Stimulated activated CD4-positive, alpha-beta T cell treated with anti-CD3 and anti-CD28 coated beads, Interleukin-15, amount 100 ng/mL, for 24 hours (primary cell): Measurements from ENCODE around the gene CEP152.
"Not testable (repeated sequence)": the region's sequence is repeated elsewhere in the genome, so short reads cannot be mapped to it uniquely, and the experiment has no call there.

Source experiments
- DNase-seq: peaks from one replicate; pipeline ENCODE4 v3.0.0-alpha.2; 2020

The CEP152 gene

GRCh38 chr15:48810414-48811324, at the start of gene CEP152:
Gene CEP152 (minus strand): TSS chr15:48811069. CDS start chr15:48805649, 5,420 bp downstream.
- DNase-seq, result peak; percentile 99

GRCh38 chr15:48859426-48859825, 48.6 kb upstream of the CEP152 start:
- DNase-seq, result no peak

- no peak for DNase-seq
Measured at GRCh38 chr15:48858401-48858800, 47.5 kb upstream of the CEP152 start.

GRCh38 chr15:48856942-48857341, 46.1 kb upstream of the CEP152 start:
- no peak for DNase-seq

GRCh38 chr15:48855501-48856440, 44.9 kb upstream of the CEP152 start:
- DNase-seq, result no peak

- DNase-seq, result not testable (repeated sequence)
Measured at GRCh38 chr15:48854434-48854833, 43.6 kb upstream of the CEP152 start.

GRCh38 chr15:48851956-48852355, 41.1 kb upstream of the CEP152 start:
- DNase-seq, result no peak

GRCh38 chr15:48850648-48851047, 39.8 kb upstream of the CEP152 start:
- DNase-seq, result no peak

- no peak for DNase-seq
Measured at GRCh38 chr15:48845123-48845522, 34.3 kb upstream of the CEP152 start.

GRCh38 chr15:48842501-48842900, 31.6 kb upstream of the CEP152 start:
- no peak for DNase-seq

GRCh38 chr15:48834756-48835155, 23.9 kb upstream of the CEP152 start:
- no peak for DNase-seq

GRCh38 chr15:48833526-48834239, 22.8 kb upstream of the CEP152 start:
- DNase-seq, result no peak

GRCh38 chr15:48832648-48833047, 21.8 kb upstream of the CEP152 start:
- DNase-seq, result no peak

- DNase-seq, result no peak
Measured at GRCh38 chr15:48828906-48829305, 18.0 kb upstream of the CEP152 start.

GRCh38 chr15:48828471-48828870, 17.6 kb upstream of the CEP152 start:
- no peak for DNase-seq

GRCh38 chr15:48825075-48825474, 14.2 kb upstream of the CEP152 start:
- DNase-seq, result no peak

- DNase-seq, result no peak
Measured at GRCh38 chr15:48823706-48824105, 12.8 kb upstream of the CEP152 start.

- no peak for DNase-seq
Measured at GRCh38 chr15:48823237-48823636, 12.4 kb upstream of the CEP152 start.

- DNase-seq, result peak; percentile 6
Measured at GRCh38 chr15:48814286-48814685, 3.4 kb upstream of the CEP152 start.

GRCh38 chr15:48811325-48811958, 573 bp upstream of the CEP152 start:
- DNase-seq, result no peak

- no peak for DNase-seq
Measured at GRCh38 chr15:48806151-48806550, 4.7 kb downstream of the CEP152 start.

- DNase-seq, result no peak
Measured at GRCh38 chr15:48805591-48805990, 5.3 kb downstream of the CEP152 start.
